ENCODE results near the gene CEP164. TPM values are rescaled to one million over a fixed set of nuclear protein-coding genes. Genes with fewer than 3 reads are reported as not detected.

CEP164 gene
- total and polyA plus RNA-seq, 10 of the 15 experiments (the other 5 are each of a cell fraction or from before 2014, with no cell fraction given): 4.2 to 31.2 (median 20.2) TPM

GRCh38 chr11:117315285-117316196 is 12.1 kb upstream of the CEP164 start:
- Histone ChIP-seq H4K20me1 (ENCODE audit: control insufficient read depth, insufficient read depth) (no peaks in the 10 kb centered on the region), H3K4me3 (peak overlapping the region; percentile 57; the same call in 1 of the 2 replicates), H3K36me3 (ENCODE audit: control insufficient read depth in 2 of 2, insufficient read depth in 2 of 2, low read length in 1 of 2) (no peaks in the 10 kb centered on the region; a peak in 1 of 4 replicates), H3K27ac (ENCODE audit: control insufficient read depth, insufficient read depth) (no peak overlapping the region), H2AFZ (ENCODE audit: control insufficient read depth, low read depth, low read length) (peak overlapping the region; percentile 44), H3K4me1 (ENCODE audit: control insufficient read depth, insufficient read depth, low read length) (peaks cover 3% of the 10 kb centered on the region), H3K9ac (ENCODE audit: control insufficient read depth, insufficient read depth, low read length) (no peak overlapping the region), H3K79me2 (ENCODE audit: control insufficient read depth, insufficient read depth, low read length) (no peaks in the 10 kb centered on the region), H3K27me3 (replicated peaks in 1 of 2; ENCODE audit: control insufficient read depth in 2 of 2, insufficient read depth in 2 of 2, low read length in 1 of 2) (peaks cover 10 to 22% of the 10 kb centered on the region in 2 experiments), H3K9me3 (replicated peaks; ENCODE audit: control insufficient read depth, insufficient read depth, low read length) (no peaks in the 10 kb centered on the region), H3K4me2 (ENCODE audit: control insufficient read depth, insufficient read depth) (peak overlapping the region; percentile 36)
- ATAC-seq (peak; percentile 76), DNase-seq (ENCODE audit: low read depth, low spot score) (no peak), FAIRE-seq (no peak)
- SMC1A ChIA-PET (ENCODE audit: uncharacterized antibody, unreplicated experiment): no interaction called here
- RAD21 ChIA-PET (ENCODE audit: unreplicated experiment): interaction anchor here (1.3 kb wide), 1 partner anchor 84 kb away, joined by 3 read pairs; the partner anchor contains the start of gene PCSK7
- TF ChIP-seq, protein P1, sequence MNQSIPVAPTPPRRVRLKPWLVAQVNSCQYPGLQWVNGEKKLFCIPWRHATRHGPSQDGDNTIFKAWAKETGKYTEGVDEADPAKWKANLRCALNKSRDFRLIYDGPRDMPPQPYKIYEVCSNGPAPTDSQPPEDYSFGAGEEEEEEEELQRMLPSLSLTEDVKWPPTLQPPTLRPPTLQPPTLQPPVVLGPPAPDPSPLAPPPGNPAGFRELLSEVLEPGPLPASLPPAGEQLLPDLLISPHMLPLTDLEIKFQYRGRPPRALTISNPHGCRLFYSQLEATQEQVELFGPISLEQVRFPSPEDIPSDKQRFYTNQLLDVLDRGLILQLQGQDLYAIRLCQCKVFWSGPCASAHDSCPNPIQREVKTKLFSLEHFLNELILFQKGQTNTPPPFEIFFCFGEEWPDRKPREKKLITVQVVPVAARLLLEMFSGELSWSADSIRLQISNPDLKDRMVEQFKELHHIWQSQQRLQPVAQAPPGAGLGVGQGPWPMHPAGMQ (IDR thresholded peaks at IDR 0.05; ENCODE audit: borderline replicate concordance): no peak
- TF ChIP-seq, protein P2, sequence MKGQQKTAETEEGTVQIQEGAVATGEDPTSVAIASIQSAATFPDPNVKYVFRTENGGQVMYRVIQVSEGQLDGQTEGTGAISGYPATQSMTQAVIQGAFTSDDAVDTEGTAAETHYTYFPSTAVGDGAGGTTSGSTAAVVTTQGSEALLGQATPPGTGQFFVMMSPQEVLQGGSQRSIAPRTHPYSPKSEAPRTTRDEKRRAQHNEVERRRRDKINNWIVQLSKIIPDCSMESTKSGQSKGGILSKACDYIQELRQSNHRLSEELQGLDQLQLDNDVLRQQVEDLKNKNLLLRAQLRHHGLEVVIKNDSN (IDR thresholded peaks at IDR 0.05; ENCODE audit: borderline replicate concordance, extremely low read length, insufficient read depth, low read depth, low read length): peak; percentile 51
- TF ChIP-seq PKNOX1 (IDR thresholded peaks at IDR 0.05) (no peak), FOS (IDR thresholded peaks at IDR 0.05; ENCODE audit: borderline replicate concordance, extremely low read depth, insufficient read length) (no peak), CTCF (IDR thresholded peaks at IDR 0.05 in 2 of 3, conservative IDR thresholded peaks at IDR 0.05 in 1 of 3; ENCODE audit: control insufficient read depth in 2 of 3, extremely low read depth in 1 of 3, insufficient read depth in 1 of 3, low read depth in 3 of 3, low read length in 3 of 3) (no peak), NBN (IDR thresholded peaks at IDR 0.05) (no peak), SUZ12 (IDR thresholded peaks at IDR 0.05; ENCODE audit: unreplicated experiment) (peak; percentile 64), IRF4 (IDR thresholded peaks at IDR 0.05; ENCODE audit: low read depth, low read length) (no peak), KDM1A (IDR thresholded peaks at IDR 0.05; ENCODE audit: borderline replicate concordance) (no peak)
- intact Hi-C loops (cut with micrococcal nuclease; ENCODE audit: unreplicated experiment): no loop called here
- no TSS peak for BruUV-seq (replicated peaks)
- 4% methylated on average over 39 of the region's 62 CpGs for WGBS (ENCODE audit: insufficient coverage, insufficient replicate concordance, low lambda C conversion rate, missing lambda C conversion rate)
- POLR2A ChIA-PET: interaction anchor here (0.6 kb wide), 1 partner anchor 99 kb away, joined by 4 read pairs; no protein-coding TSS in a partner anchor
- in situ Hi-C loops (cut with MboI): no loop called here
- CTCF ChIA-PET: interaction anchor here (1.3 kb wide), 1 partner anchor 111 kb away, joined by 3 read pairs; no protein-coding TSS in a partner anchor

Data from GM12878 (cell line).